ENCODE data around the gene CYP2A13.

- TF ChIP-seq CTCF (conservative IDR thresholded peaks at IDR 0.05; ENCODE audit: low read length) (no peak), EZH2phosphoT487 (IDR thresholded peaks at IDR 0.05; ENCODE audit: borderline replicate concordance, low read depth, low read length) (no peak)
Observed at GRCh38 chr19:41076286-41076685, 12.0 kb upstream of the CYP2A13 start.
